Panc1 (cell line): ENCODE data around the gene FAM124B. TPM values are rescaled to one million over a fixed set of nuclear protein-coding genes. Genes with fewer than 3 reads are reported as not detected.
A peak's percentile ranks its signal among the peaks of the same experiment; 100 is the strongest.

Source experiments
- ATAC-seq: fragments of 200-7000 bp; cut with Tn5 transposase; 2 replicates; pipeline ENCODE4 v1.9.1; 2020; ENCODE audit warnings: mild to moderate bottlenecking, moderate library complexity
- BruUV-seq: library from RNA; stranded (reverse); fragments of 400-500 nt; replicated peaks from 2 replicates; lab custom pipeline; 2021; lab: Mats Ljungman, UMichigan
- CTCF ChIA-PET: fragments of 300-600 bp; sonication (Branson Sonifier 250); formaldehyde crosslinking; loops from one replicate; lab custom pipeline; 2022; ENCODE audit warnings: antibody characterized with exemption; lab: Charles Lee
- POLR2A ChIA-PET: fragments of 300-600 bp; sonication (Branson Sonifier 250); formaldehyde crosslinking; loops from one replicate; lab custom pipeline; 2022; ENCODE audit warnings: antibody characterized with exemption; lab: Charles Lee
- DNase-seq: peaks from one replicate; pipeline ENCODE4 v3.0.0-alpha.2; 2010; ENCODE audit warnings: low read depth, low spot score
- H3K27ac ChIP-seq: 2 replicates; pipeline ENCODE4 v1.5.1; 2011; ENCODE audit warnings: mild to moderate bottlenecking, low read length, inconsistent platforms
- H3K27me3 ChIP-seq: fragments of 200-500 bp; sonication (Bioruptor generic); 2 replicates; pipeline ENCODE4 v1.6.0; 2014; ENCODE audit warnings: low read length, inconsistent platforms; ENCODE audit not compliant: control insufficient read depth, insufficient read depth
- H3K36me3 ChIP-seq: fragments of 200-500 bp; sonication (Bioruptor generic); 2 replicates; pipeline ENCODE4 v1.5.1; 2014; ENCODE audit warnings: inconsistent platforms, mild to moderate bottlenecking, low read length, moderate library complexity; ENCODE audit not compliant: control insufficient read depth, insufficient read depth
- H3K4me1 ChIP-seq: 2 replicates; pipeline ENCODE4 v1.5.1; 2011; ENCODE audit warnings: inconsistent platforms, mild to moderate bottlenecking, low read length, moderate library complexity; ENCODE audit not compliant: control insufficient read depth, insufficient read depth
- H3K4me3 ChIP-seq, 2 experiments: 2 replicates each; pipeline ENCODE4 v1.5.1; 2011 to 2012; ENCODE audit warnings: low read depth in 2 of 2, low read length in 2 of 2, mild to moderate bottlenecking in 2 of 2, inconsistent platforms in 1 of 2, moderate library complexity in 1 of 2
- H3K9me3 ChIP-seq: fragments of 200-500 bp; sonication (Bioruptor generic); 2 replicates; pipeline ENCODE4 v1.5.1; 2014; ENCODE audit warnings: low read depth, mild to moderate bottlenecking, inconsistent platforms, low read length, moderate library complexity; ENCODE audit not compliant: control insufficient read depth, insufficient read depth
- CTCF ChIP-seq: fragments of 450-650 bp; IDR thresholded peaks from 2 replicates; pipeline ENCODE4 v1.5.1; 2017; ENCODE audit warnings: mild to moderate bottlenecking
- POLR2AphosphoS5 ChIP-seq: IDR thresholded peaks from 2 replicates; pipeline ENCODE4 v1.6.1; 2012; ENCODE audit warnings: mild to moderate bottlenecking, low read depth, low read length, moderate library complexity
- REST ChIP-seq, 2 experiments: IDR thresholded peaks; 2 replicates each; pipeline ENCODE4 v1.6.1; 2011 to 2012; ENCODE audit warnings: low read depth in 2 of 2, control low read depth in 1 of 2, low read length in 1 of 2, mild to moderate bottlenecking in 1 of 2, moderate library complexity in 1 of 2; ENCODE audit not compliant: insufficient read depth in 1 of 2
- SIN3A ChIP-seq: IDR thresholded peaks from 2 replicates; pipeline ENCODE4 v1.6.1; 2012; ENCODE audit warnings: low read depth, mild to moderate bottlenecking, low read length, moderate library complexity, borderline replicate concordance; ENCODE audit not compliant: insufficient read depth
- TCF7L2 ChIP-seq: IDR thresholded peaks from 2 replicates; pipeline ENCODE4 v1.6.1; 2011; ENCODE audit warnings: mild to moderate bottlenecking, low read depth, low read length, inconsistent platforms
- in situ Hi-C: cut with HindIII; loops from 2 replicates; pipeline ENCODE4 v1.10.0; 2016; ENCODE audit warnings: low sequenced_read_pairs, low pct_unique_long_range_greater_than_20kb
- intact Hi-C: fragments of 100-400 bp; cut with micrococcal nuclease; formaldehyde crosslinking; loops from one replicate; pipeline ENCODE4 v1.10.0; 2022; ENCODE audit not compliant: unreplicated experiment
- total RNA-seq: library from RNA; stranded (reverse); gene quantifications from one replicate; pipeline ENCODE4 v1.2.1, GENCODE V29; 2021; ENCODE audit not compliant: unreplicated experiment

FAM124B gene
- total RNA-seq, 1 experiment from 2014 or later: 0.08 TPM

- CTCF ChIA-PET: no interaction called here
Measured at GRCh38 chr2:224362094-224362493, 39.8 kb downstream of the FAM124B start.

GRCh38 chr2:224360801-224361251, 41.1 kb downstream of the FAM124B start:
- ATAC-seq (peak; percentile 69; the same call in 1 of the 2 replicates), DNase-seq (no peak)
- 0 out of 2 replicates have a peak, but pooled peaks cover 2% of the 10 kb centered on the region for H3K4me1 ChIP-seq
- H3K9me3 ChIP-seq: no peaks in the 10 kb centered on the region
- CTCF ChIA-PET: no interaction called here
- intact Hi-C loops: loop anchor here (10.0 kb wide), 1 partner anchor 386 kb away; no protein-coding TSS in a partner anchor
- BruUV-seq: no TSS peak
- TF ChIP-seq POLR2AphosphoS5 (no peak), TCF7L2 (peak; percentile 85), CTCF (no peak)
- no peak overlapping the region for H3K4me3 ChIP-seq
- POLR2A ChIA-PET: no interaction called here
- no peak overlapping the region; the same call in 1 of the 2 replicates for H3K27ac ChIP-seq
- H3K27me3 ChIP-seq: no peaks in the 10 kb centered on the region
- in situ Hi-C loops: no loop called here
- H3K36me3 ChIP-seq: no peaks in the 10 kb centered on the region

More at GRCh38 chr2:224362094-224362493, 39.8 kb downstream of the FAM124B start:
- Histone ChIP-seq H3K4me3 (no peak overlapping the region), H3K27me3 (no peaks in the 10 kb centered on the region), H3K9me3 (no peaks in the 10 kb centered on the region), H3K27ac (no peak overlapping the region), H3K36me3 (no peaks in the 10 kb centered on the region), H3K4me1 (0 out of 2 replicates have a peak, but pooled peaks cover 1% of the 10 kb centered on the region)
- POLR2A ChIA-PET: no interaction called here
- intact Hi-C loops (loop anchor here (10.0 kb wide), 1 partner anchor 387 kb away; no protein-coding TSS in a partner anchor), in situ Hi-C loops (no loop called here)
- no TSS peak for BruUV-seq
- ATAC-seq: no peak
- no peak for DNase-seq
- TF ChIP-seq CTCF (no peak), SIN3A (no peak), TCF7L2 (no peak), REST (IDR thresholded peaks at IDR 0.05; ENCODE audit: insufficient read depth in 1 of 2, low read depth in 2 of 2, low read length in 1 of 2) (no peak), POLR2AphosphoS5 (no peak)
